OCI-LY3 (cell line): ENCODE data around the gene LRBA.

Experiments
- H2AFZ ChIP-seq: fragments of 200-600, 300-600 bp; shearing (Covaris generic); 2 replicates; pipeline ENCODE4 v1.6.0; 2014; ENCODE audit warnings: antibody characterized with exemption, low read depth, low read length
- H3K27ac ChIP-seq: fragments of 200-600, 300-600 bp; sonication (generic); 2 replicates; pipeline ENCODE4 v1.5.1; 2014; ENCODE audit warnings: mild to moderate bottlenecking, low read length, moderate library complexity, mixed read lengths
- H3K27me3 ChIP-seq: fragments of 200-600, 300-600 bp; sonication (generic); 2 replicates; pipeline ENCODE4 v1.6.1; 2014; ENCODE audit warnings: low read depth, low read length, mixed read lengths
- H3K36me3 ChIP-seq: fragments of 200-600, 300-600 bp; sonication (generic); replicated peaks from 2 replicates; pipeline ENCODE3; 2014; ENCODE audit warnings: low read depth, low read length, mixed read lengths
- H3K4me1 ChIP-seq: fragments of 300-600, 200-600 bp; sonication (generic); 2 replicates; pipeline ENCODE4 v1.6.1; 2014; ENCODE audit warnings: low read length, mixed read lengths
- H3K4me2 ChIP-seq: fragments of 200-600, 300-600 bp; sonication (generic); 2 replicates; pipeline ENCODE4 v1.6.1; 2014; ENCODE audit warnings: low read length, mixed read lengths
- H3K4me3 ChIP-seq: fragments of 300-600, 200-600 bp; sonication (generic); 2 replicates; pipeline ENCODE4 v1.5.1; 2014; ENCODE audit warnings: antibody characterized with exemption, mild to moderate bottlenecking, low read length, moderate library complexity
- H3K79me2 ChIP-seq: fragments of 300-600, 200-600 bp; shearing (Covaris generic); 2 replicates; pipeline ENCODE4 v1.6.1; 2014; ENCODE audit warnings: mild to moderate bottlenecking, low read length, mixed read lengths
- H3K9ac ChIP-seq: fragments of 300-600, 200-600 bp; shearing (Covaris generic); 2 replicates; pipeline ENCODE4 v1.6.0; 2014; ENCODE audit warnings: mild to moderate bottlenecking, low read length, moderate library complexity
- H3K9me3 ChIP-seq: fragments of 200-600, 300-600 bp; shearing (Covaris generic); 2 replicates; pipeline ENCODE4 v1.6.1; 2014; ENCODE audit warnings: low read length, mixed read lengths; ENCODE audit not compliant: insufficient read depth
- H4K20me1 ChIP-seq: fragments of 200-600, 300-600 bp; sonication (generic); 2 replicates; pipeline ENCODE4 v1.6.1; 2016; ENCODE audit warnings: low read length, mixed read lengths; ENCODE audit not compliant: insufficient read depth
- CTCF ChIP-seq: fragments of 200-600, 300-600 bp; sonication (generic); IDR thresholded peaks from 2 replicates; pipeline ENCODE4 v1.5.1; 2014; ENCODE audit warnings: antibody characterized with exemption, low read length, low read depth
- EZH2phosphoT487 ChIP-seq: fragments of 200-600 bp; shearing (Covaris generic); IDR thresholded peaks from 2 replicates; pipeline ENCODE4 v1.6.1; 2018; ENCODE audit warnings: antibody characterized with exemption, mixed run types, low read depth

The LRBA gene

GRCh38 chr4:150315691-150316090, 699.4 kb downstream of the LRBA start:
- H4K20me1 ChIP-seq = no peaks in the 10 kb centered on the region
- no peak overlapping the region for H3K27ac ChIP-seq
- no peaks in the 10 kb centered on the region for H3K36me3 ChIP-seq
- H2AFZ ChIP-seq = no peak overlapping the region
- TF ChIP-seq CTCF (no peak), EZH2phosphoT487 (no peak)
- H3K9ac ChIP-seq = no peak overlapping the region
- H3K27me3 ChIP-seq = no peaks in the 10 kb centered on the region
- H3K4me2 ChIP-seq = no peak overlapping the region
- H3K9me3 ChIP-seq = no peaks in the 10 kb centered on the region
- H3K4me3 ChIP-seq = no peak overlapping the region
- H3K4me1 ChIP-seq = no peaks in the 10 kb centered on the region
- H3K79me2 ChIP-seq = no peaks in the 10 kb centered on the region

- H3K4me2 ChIP-seq = no peak overlapping the region
- no peaks in the 10 kb centered on the region for H3K36me3 ChIP-seq
- H3K27ac ChIP-seq = no peak overlapping the region
- no peaks in the 10 kb centered on the region for H3K27me3 ChIP-seq
- H3K4me3 ChIP-seq = no peak overlapping the region
- H3K9ac ChIP-seq = no peak overlapping the region
- no peak for TF ChIP-seq CTCF
- H3K9me3 ChIP-seq = no peaks in the 10 kb centered on the region
- H3K79me2 ChIP-seq = no peaks in the 10 kb centered on the region
- H4K20me1 ChIP-seq = no peaks in the 10 kb centered on the region
- H3K4me1 ChIP-seq = no peaks in the 10 kb centered on the region
- no peak overlapping the region for H2AFZ ChIP-seq
Observed at GRCh38 chr4:150315175-150315574, 699.9 kb downstream of the LRBA start.

GRCh38 chr4:150314031-150314430, 701.1 kb downstream of the LRBA start:
- H3K9ac ChIP-seq = no peak overlapping the region
- no peaks in the 10 kb centered on the region for H4K20me1 ChIP-seq
- H3K9me3 ChIP-seq = no peaks in the 10 kb centered on the region
- TF ChIP-seq CTCF = no peak
- TF ChIP-seq EZH2phosphoT487 = no peak
- no peak overlapping the region for H3K4me3 ChIP-seq
- H3K36me3 ChIP-seq = no peaks in the 10 kb centered on the region
- H2AFZ ChIP-seq = no peak overlapping the region
- no peaks in the 10 kb centered on the region for H3K79me2 ChIP-seq
- no peaks in the 10 kb centered on the region for H3K27me3 ChIP-seq
- no peaks in the 10 kb centered on the region for H3K4me1 ChIP-seq
- no peak overlapping the region for H3K4me2 ChIP-seq
- H3K27ac ChIP-seq = no peak overlapping the region

- no peaks in the 10 kb centered on the region for H3K4me1 ChIP-seq
- no peak overlapping the region for H3K4me2 ChIP-seq
- H2AFZ ChIP-seq = no peak overlapping the region
- no peak overlapping the region for H3K9ac ChIP-seq
- no peaks in the 10 kb centered on the region for H3K27me3 ChIP-seq
- no peak overlapping the region for H3K27ac ChIP-seq
- H3K36me3 ChIP-seq = no peaks in the 10 kb centered on the region
- no peak overlapping the region for H3K4me3 ChIP-seq
- no peaks in the 10 kb centered on the region for H3K79me2 ChIP-seq
- H3K9me3 ChIP-seq = no peaks in the 10 kb centered on the region
- H4K20me1 ChIP-seq = no peaks in the 10 kb centered on the region
- TF ChIP-seq EZH2phosphoT487 = no peak
- no peak for TF ChIP-seq CTCF
Observed at GRCh38 chr4:150310159-150310895, 704.8 kb downstream of the LRBA start.
